RWPE1 (cell line): ENCODE data around the gene CTNNBL1.

ENCODE experiments used
- CTCF ChIA-PET: fragments of 350-600 bp; sonication (Branson Sonifier 250); formaldehyde crosslinking; extraction: SDS; loops from one replicate; lab custom pipeline; 2021; lab: Yijun Ruan, JAX
- POLR2A ChIA-PET: fragments of 400-600 bp; formaldehyde crosslinking; extraction: SDS; loops from one replicate; lab custom pipeline; 2020; ENCODE audit warnings: antibody characterized with exemption; ENCODE audit not compliant: low non-redundant PET; lab: Yijun Ruan, JAX
- DNase-seq: peaks from one replicate; pipeline ENCODE4 v3.0.0; 2012; ENCODE audit warnings: low spot score
- H3K27ac ChIP-seq: fragments of 450-650 bp; 2 replicates; pipeline ENCODE4 v1.5.1; 2017
- CTCF ChIP-seq: fragments of 450-650 bp; conservative IDR thresholded peaks from 2 replicates; pipeline ENCODE4 v1.5.1; 2017; ENCODE audit warnings: low read depth, mild to moderate bottlenecking

Gene CTNNBL1

GRCh38 chr20:37723668-37724067 is 29.8 kb downstream of the CTNNBL1 start:
- no peak for DNase-seq
- H3K27ac ChIP-seq, result no peak overlapping the region
- POLR2A ChIA-PET, result no interaction called here
- no peak for TF ChIP-seq CTCF
- CTCF ChIA-PET, result interaction anchor here (0.6 kb wide), 1 partner anchor 548 kb away, joined by 3 read pairs; no protein-coding TSS in a partner anchor

- ChIA-PET POLR2A (interaction anchor here (0.7 kb wide), 1 partner anchor 39 kb away, joined by 4 read pairs; no protein-coding TSS in a partner anchor), CTCF (interaction anchor here (0.6 kb wide), 1 partner anchor 1006 kb away, joined by 3 read pairs; no protein-coding TSS in a partner anchor)
- H3K27ac ChIP-seq, result no peak overlapping the region
- DNase-seq, result no peak
- TF ChIP-seq CTCF, result no peak
Measured at GRCh38 chr20:37725165-37725564, 31.3 kb downstream of the CTNNBL1 start.

GRCh38 chr20:37725855-37726254 is 32.0 kb downstream of the CTNNBL1 start:
- ChIA-PET POLR2A (no interaction called here), CTCF (interaction anchor here (0.7 to 1.2 kb wide), 3 partner anchors 9 to 299 kb away, joined by 3 to 5 read pairs (median 3); no protein-coding TSS in a partner anchor)
- no peak for TF ChIP-seq CTCF
- no peak overlapping the region for H3K27ac ChIP-seq
- DNase-seq, result no peak

- no peak for DNase-seq
- no peak for TF ChIP-seq CTCF
- H3K27ac ChIP-seq, result no peak overlapping the region
- ChIA-PET CTCF (interaction anchor here (1.1 to 1.2 kb wide), 2 partner anchors 9 to 32 kb away, joined by 5 read pairs; partner anchors contain the start of gene CTNNBL1), POLR2A (no interaction called here)
Measured at GRCh38 chr20:37726321-37726720, 32.5 kb downstream of the CTNNBL1 start.

GRCh38 chr20:37726971-37727956 is 33.4 kb downstream of the CTNNBL1 start:
- CTCF ChIA-PET, result interaction anchor here (0.7 to 1.1 kb wide), 4 partner anchors 8 to 265 kb away, joined by 3 to 5 read pairs (median 4); partner anchors contain the start of gene CTNNBL1
- DNase-seq, result no peak
- POLR2A ChIA-PET, result no interaction called here
- no peak for TF ChIP-seq CTCF
- no peak overlapping the region for H3K27ac ChIP-seq

- CTCF ChIA-PET, result interaction anchor here (0.6 to 1.2 kb wide), 6 partner anchors 10 to 265 kb away, joined by 3 to 4 read pairs (median 4); no protein-coding TSS in a partner anchor
- TF ChIP-seq CTCF, result no peak
- H3K27ac ChIP-seq, result no peak overlapping the region
- POLR2A ChIA-PET, result no interaction called here
- DNase-seq, result no peak
Measured at GRCh38 chr20:37727957-37728634, 34.3 kb downstream of the CTNNBL1 start.
